ENCODE measurements around the gene NUB1.

- TF ChIP-seq CTCF (optimal IDR thresholded peaks at IDR 0.05 in 1 of 3, IDR thresholded peaks at IDR 0.05 in 1 of 3, conservative IDR thresholded peaks at IDR 0.05 in 1 of 3; ENCODE audit: extremely low read depth in 1 of 3, insufficient read depth in 2 of 3, low read length in 3 of 3) (no peak), EZH2 (IDR thresholded peaks at IDR 0.05; ENCODE audit: low read length) (no peak)
Observed at GRCh38 chr7:151380199-151381097, 38.8 kb downstream of the NUB1 start.
